NT2/D1 (cell line): ENCODE data around the gene ABHD13.

ENCODE experiments used
- DNase-seq: peaks from one replicate; pipeline ENCODE4 v3.0.0-alpha.2; 2011; ENCODE audit warnings: low read depth, low spot score
- H3K27me3 ChIP-seq: 2 replicates; pipeline ENCODE4 v1.6.0; 2011; ENCODE audit warnings: mild to moderate bottlenecking; ENCODE audit not compliant: insufficient read length, insufficient read depth
- H3K36me3 ChIP-seq: 2 replicates; pipeline ENCODE4 v1.6.1; 2011; ENCODE audit warnings: mild to moderate bottlenecking, low read length, mixed read lengths; ENCODE audit not compliant: insufficient read depth, insufficient read length
- H3K4me1 ChIP-seq: 2 replicates; pipeline ENCODE4 v1.5.1; 2011; ENCODE audit not compliant: insufficient read depth, insufficient read length
- H3K4me3 ChIP-seq: 2 replicates; pipeline ENCODE4 v1.5.1; 2011; ENCODE audit warnings: low read depth; ENCODE audit not compliant: insufficient read length
- H3K9ac ChIP-seq: 2 replicates; pipeline ENCODE4 v1.6.0; 2011; ENCODE audit warnings: low read depth; ENCODE audit not compliant: insufficient read length
- H3K9me3 ChIP-seq: 2 replicates; pipeline ENCODE4 v1.5.1; 2011; ENCODE audit warnings: mild to moderate bottlenecking, low read length; ENCODE audit not compliant: insufficient read depth
- SUZ12 ChIP-seq: IDR thresholded peaks from 2 replicates; pipeline ENCODE4 v1.6.1; 2011; ENCODE audit not compliant: insufficient read length, insufficient read depth; ENCODE audit errors: extremely low read depth
- YY1 ChIP-seq: IDR thresholded peaks from 2 replicates; pipeline ENCODE4 v1.6.1; 2011; ENCODE audit not compliant: insufficient read length, insufficient read depth
- ZNF274 ChIP-seq: IDR thresholded peaks from 2 replicates; pipeline ENCODE4 v1.6.1; 2011; ENCODE audit warnings: mild to moderate bottlenecking, low read depth, low read length

The ABHD13 gene

GRCh38 chr13:108272333-108272732 is 54.1 kb downstream of the ABHD13 start:
- no peaks in the 10 kb centered on the region for H3K36me3 ChIP-seq
- no peaks in the 10 kb centered on the region for H3K9me3 ChIP-seq
- no peak overlapping the region for H3K4me3 ChIP-seq
- H3K9ac ChIP-seq = no peak overlapping the region
- TF ChIP-seq YY1 (no peak), ZNF274 (no peak), SUZ12 (no peak)
- no peaks in the 10 kb centered on the region for H3K4me1 ChIP-seq
- DNase-seq = no peak
- H3K27me3 ChIP-seq = no peaks in the 10 kb centered on the region

- Histone ChIP-seq H3K9ac (no peak overlapping the region), H3K36me3 (no peaks in the 10 kb centered on the region), H3K4me3 (no peak overlapping the region), H3K27me3 (no peaks in the 10 kb centered on the region), H3K4me1 (no peaks in the 10 kb centered on the region), H3K9me3 (no peaks in the 10 kb centered on the region)
- DNase-seq = no peak
- TF ChIP-seq SUZ12 = no peak
- TF ChIP-seq ZNF274 = no peak
- no peak for TF ChIP-seq YY1
Observed at GRCh38 chr13:108273429-108274118, 55.4 kb downstream of the ABHD13 start.

GRCh38 chr13:108274718-108275117 is 56.5 kb downstream of the ABHD13 start:
- H3K4me1 ChIP-seq = no peaks in the 10 kb centered on the region
- H3K27me3 ChIP-seq = no peaks in the 10 kb centered on the region
- no peak for TF ChIP-seq SUZ12
- no peak for TF ChIP-seq ZNF274
- no peak for TF ChIP-seq YY1
- no peak overlapping the region for H3K4me3 ChIP-seq
- H3K36me3 ChIP-seq = no peaks in the 10 kb centered on the region
- H3K9me3 ChIP-seq = no peaks in the 10 kb centered on the region
- H3K9ac ChIP-seq = no peak overlapping the region
- no peak for DNase-seq

GRCh38 chr13:108276060-108276459 is 57.9 kb downstream of the ABHD13 start:
- no peaks in the 10 kb centered on the region for H3K27me3 ChIP-seq
- no peak for TF ChIP-seq ZNF274
- no peak for TF ChIP-seq SUZ12
- no peak for TF ChIP-seq YY1
- no peaks in the 10 kb centered on the region for H3K36me3 ChIP-seq
- no peaks in the 10 kb centered on the region for H3K9me3 ChIP-seq
- no peak for DNase-seq
- no peak overlapping the region for H3K4me3 ChIP-seq
- no peaks in the 10 kb centered on the region for H3K4me1 ChIP-seq
- H3K9ac ChIP-seq = no peak overlapping the region

- no peaks in the 10 kb centered on the region for H3K36me3 ChIP-seq
- TF ChIP-seq YY1 (no peak), SUZ12 (no peak), ZNF274 (no peak)
- no peak overlapping the region for H3K9ac ChIP-seq
- H3K27me3 ChIP-seq = no peaks in the 10 kb centered on the region
- no peaks in the 10 kb centered on the region for H3K4me1 ChIP-seq
- H3K9me3 ChIP-seq = no peaks in the 10 kb centered on the region
- no peak for DNase-seq
- no peak overlapping the region for H3K4me3 ChIP-seq
Observed at GRCh38 chr13:108278466-108278865, 60.3 kb downstream of the ABHD13 start.

GRCh38 chr13:108281901-108282300 is 63.7 kb downstream of the ABHD13 start:
- Histone ChIP-seq H3K4me1 (no peaks in the 10 kb centered on the region), H3K36me3 (no peaks in the 10 kb centered on the region), H3K9ac (no peak overlapping the region), H3K27me3 (no peaks in the 10 kb centered on the region), H3K4me3 (no peak overlapping the region), H3K9me3 (no peaks in the 10 kb centered on the region)
- TF ChIP-seq ZNF274 (no peak), SUZ12 (no peak), YY1 (no peak)
- DNase-seq = no peak

GRCh38 chr13:108283110-108283509 is 64.9 kb downstream of the ABHD13 start:
- H3K4me3 ChIP-seq = no peak overlapping the region
- DNase-seq = no peak

More at GRCh38 chr13:108283110-108283509, 64.9 kb downstream of the ABHD13 start:
- TF ChIP-seq YY1 (no peak), SUZ12 (no peak), ZNF274 (no peak)
- no peaks in the 10 kb centered on the region for H3K4me1 ChIP-seq
- no peak overlapping the region for H3K9ac ChIP-seq
- no peaks in the 10 kb centered on the region for H3K36me3 ChIP-seq
- H3K9me3 ChIP-seq = no peaks in the 10 kb centered on the region
- no peaks in the 10 kb centered on the region for H3K27me3 ChIP-seq
